Right atrium auricular region (tissue), 2 donors: ENCODE results near the gene CASKIN2. TPM values are rescaled to one million over a fixed set of nuclear protein-coding genes. Genes with fewer than 3 reads are reported as not detected.
A peak's percentile ranks its signal among the peaks of the same experiment; 100 is the strongest.

Experiments
- DNase-seq: peaks from one replicate; pipeline ENCODE4 v3.0.0-alpha.2; 2019; ENCODE audit warnings: low spot score
- H3K27ac ChIP-seq, 2 donors: fragments of 200-600 bp; sonication (generic); 1 replicate in 1 of 2; 2 replicates in 1 of 2; pipeline ENCODE4 v1.5.1; 2016 to 2019
- H3K27me3 ChIP-seq, 2 donors: fragments of 200-600 bp; sonication (generic); one replicate each; pipeline versions ENCODE4 v1.5.1 to v1.6.0; 2017 to 2019
- H3K36me3 ChIP-seq: fragments of 200-600 bp; sonication (generic); one replicate; pipeline ENCODE4 v1.5.1; 2016
- H3K4me1 ChIP-seq, 2 donors: fragments of 200-600 bp; sonication (generic); one replicate each; pipeline versions ENCODE4 v1.5.1 to v1.6.0; 2017 to 2019
- H3K4me3 ChIP-seq, 2 donors: fragments of 200-600 bp; sonication (generic); 1 replicate in 1 of 2; 2 replicates in 1 of 2; pipeline ENCODE4 v1.5.1; 2017 to 2019; ENCODE audit warnings: mild to moderate bottlenecking in 1 of 2, moderate library complexity in 1 of 2
- H3K9me3 ChIP-seq, 2 donors: fragments of 200-600 bp; sonication (generic); one replicate each; pipeline ENCODE4 v1.5.1; 2019
- total RNA-seq, 2 donors: library from RNA; depleted of rRNA; stranded (reverse); fragments of >200 nt; gene quantifications; one replicate each; pipeline ENCODE4 v1.1.0, GENCODE V29; 2016
- TF ChIP-seq, protein P1 (sequence below), 2 donors: fragments of 200-600 bp; sonication (generic); IDR thresholded peaks; one replicate each; pipeline ENCODE4 v1.5.1; 2019; ENCODE audit warnings: antibody characterized with exemption in 2 of 2

Gene CASKIN2
- total RNA-seq, 2 donors from 2014 or later: 18.3 to 28.7 TPM

DNA sequence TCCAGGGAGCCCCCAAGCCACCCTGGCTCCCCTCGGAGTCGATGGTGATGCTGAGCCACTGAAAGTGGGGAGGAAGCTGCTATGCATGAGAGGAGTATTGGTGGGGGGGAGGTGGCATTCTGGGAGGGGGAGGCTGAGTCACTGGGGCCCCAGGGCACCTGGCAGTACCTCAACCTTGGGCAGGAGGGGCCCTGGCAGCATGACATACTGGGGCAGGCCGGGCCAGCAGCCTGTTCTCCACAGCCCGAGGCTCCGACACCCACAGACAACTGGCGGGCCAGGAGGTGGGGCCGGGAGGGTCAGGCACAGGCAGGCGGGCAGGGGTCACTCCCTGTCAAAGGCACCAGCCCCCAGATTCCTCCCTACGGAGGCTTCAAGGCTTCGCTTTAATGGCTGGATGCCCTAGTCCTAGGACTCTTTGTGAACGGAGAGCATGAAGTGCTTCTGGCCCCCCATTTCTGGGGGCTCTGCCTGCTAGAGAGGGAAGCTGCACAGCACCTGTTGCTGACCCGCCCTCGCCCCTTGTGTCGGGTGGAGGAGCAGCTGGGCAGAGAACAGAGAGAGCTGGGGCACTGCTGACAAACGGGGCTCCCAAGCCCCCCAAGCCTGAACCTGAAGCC, 928 bp downstream of the CASKIN2 start:
- Histone ChIP-seq H3K36me3 (peaks cover 21% of the 10 kb centered on the region), H3K4me3 (peak overlapping the region; percentile 95 to 99), H3K27me3 (no peaks in the 10 kb centered on the region), H3K9me3 (no peaks in the 10 kb centered on the region), H3K4me1 (peaks cover 0 to 64% of the 10 kb centered on the region in 2 donors), H3K27ac (peak overlapping the region; percentile 93 to 97)
- no peak for DNase-seq
- TF ChIP-seq, protein P1, sequence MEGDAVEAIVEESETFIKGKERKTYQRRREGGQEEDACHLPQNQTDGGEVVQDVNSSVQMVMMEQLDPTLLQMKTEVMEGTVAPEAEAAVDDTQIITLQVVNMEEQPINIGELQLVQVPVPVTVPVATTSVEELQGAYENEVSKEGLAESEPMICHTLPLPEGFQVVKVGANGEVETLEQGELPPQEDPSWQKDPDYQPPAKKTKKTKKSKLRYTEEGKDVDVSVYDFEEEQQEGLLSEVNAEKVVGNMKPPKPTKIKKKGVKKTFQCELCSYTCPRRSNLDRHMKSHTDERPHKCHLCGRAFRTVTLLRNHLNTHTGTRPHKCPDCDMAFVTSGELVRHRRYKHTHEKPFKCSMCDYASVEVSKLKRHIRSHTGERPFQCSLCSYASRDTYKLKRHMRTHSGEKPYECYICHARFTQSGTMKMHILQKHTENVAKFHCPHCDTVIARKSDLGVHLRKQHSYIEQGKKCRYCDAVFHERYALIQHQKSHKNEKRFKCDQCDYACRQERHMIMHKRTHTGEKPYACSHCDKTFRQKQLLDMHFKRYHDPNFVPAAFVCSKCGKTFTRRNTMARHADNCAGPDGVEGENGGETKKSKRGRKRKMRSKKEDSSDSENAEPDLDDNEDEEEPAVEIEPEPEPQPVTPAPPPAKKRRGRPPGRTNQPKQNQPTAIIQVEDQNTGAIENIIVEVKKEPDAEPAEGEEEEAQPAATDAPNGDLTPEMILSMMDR (IDR thresholded peaks at IDR 0.05): no peak

DNA sequence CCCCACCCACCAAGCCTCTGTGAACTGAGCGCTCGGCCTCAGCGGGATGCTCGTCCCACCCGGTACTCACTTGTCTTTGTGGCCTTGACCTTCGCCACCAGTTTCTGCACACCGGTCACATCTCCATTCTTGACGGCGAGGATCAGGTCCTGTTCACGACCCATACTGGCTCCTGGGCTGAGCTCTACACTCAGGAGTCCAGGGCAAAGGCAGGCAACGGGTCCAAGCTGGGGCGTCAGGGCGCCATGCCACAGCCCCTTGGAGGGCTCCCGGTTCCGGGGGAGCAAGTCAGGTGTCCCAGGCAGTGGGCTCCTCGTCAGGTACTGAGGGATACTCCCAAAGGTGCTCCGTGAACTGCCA, 1.7 kb downstream of the CASKIN2 start:
- Histone ChIP-seq H3K4me1 (peaks cover 0 to 72% of the 10 kb centered on the region in 2 donors), H3K27me3 (no peaks in the 10 kb centered on the region), H3K36me3 (peaks cover 17% of the 10 kb centered on the region), H3K9me3 (no peaks in the 10 kb centered on the region), H3K27ac (peak overlapping the region; percentile 93 to 97), H3K4me3 (peak overlapping the region; percentile 95 to 99)
- no peak for DNase-seq
- TF ChIP-seq, protein P1 (IDR thresholded peaks at IDR 0.05): no peak

DNA sequence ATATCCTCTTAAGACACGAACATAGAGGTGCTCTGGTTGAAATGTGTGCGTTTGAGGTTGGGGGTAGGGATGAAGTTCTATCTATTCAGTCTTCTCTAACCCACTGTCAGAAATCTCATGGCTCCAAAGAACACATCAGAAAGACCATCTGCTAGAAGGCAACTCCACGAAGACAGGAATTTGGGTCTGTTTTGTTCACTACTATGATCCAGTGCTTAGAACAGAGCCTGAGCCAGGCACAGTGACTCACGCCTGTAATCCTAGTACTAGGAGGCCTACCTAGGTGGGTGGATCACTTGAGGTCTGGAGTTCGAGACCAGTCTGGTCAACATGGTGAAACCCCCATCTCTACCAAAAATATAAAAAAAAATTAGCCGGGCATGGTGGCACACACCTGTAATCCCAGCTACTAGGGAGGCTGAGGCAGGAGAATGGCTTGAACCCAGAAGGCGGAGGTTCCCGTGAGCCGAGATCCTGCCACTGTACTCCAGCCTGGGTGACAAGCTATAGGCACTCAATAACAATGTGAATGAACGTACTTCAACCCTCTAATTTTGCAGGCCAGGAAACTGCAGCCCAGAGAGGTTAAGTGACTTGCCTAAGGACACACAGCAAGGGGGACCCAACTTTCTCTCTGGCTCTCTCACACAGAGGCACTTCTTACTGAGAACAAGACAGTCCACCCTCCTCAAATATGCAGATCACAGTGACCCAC, 2.3 kb downstream of the CASKIN2 start:
- TF ChIP-seq, protein P1 (IDR thresholded peaks at IDR 0.05): no peak
- peak overlapping the region; percentile 95 to 99 for H3K4me3 ChIP-seq
- no peaks in the 10 kb centered on the region for H3K27me3 ChIP-seq
- peaks cover 0 to 77% of the 10 kb centered on the region in 2 donors for H3K4me1 ChIP-seq
- H3K36me3 ChIP-seq: peaks cover 17% of the 10 kb centered on the region
- no peaks in the 10 kb centered on the region for H3K9me3 ChIP-seq
- peak overlapping the region; percentile 93 to 97 for H3K27ac ChIP-seq
- no peak for DNase-seq

DNA sequence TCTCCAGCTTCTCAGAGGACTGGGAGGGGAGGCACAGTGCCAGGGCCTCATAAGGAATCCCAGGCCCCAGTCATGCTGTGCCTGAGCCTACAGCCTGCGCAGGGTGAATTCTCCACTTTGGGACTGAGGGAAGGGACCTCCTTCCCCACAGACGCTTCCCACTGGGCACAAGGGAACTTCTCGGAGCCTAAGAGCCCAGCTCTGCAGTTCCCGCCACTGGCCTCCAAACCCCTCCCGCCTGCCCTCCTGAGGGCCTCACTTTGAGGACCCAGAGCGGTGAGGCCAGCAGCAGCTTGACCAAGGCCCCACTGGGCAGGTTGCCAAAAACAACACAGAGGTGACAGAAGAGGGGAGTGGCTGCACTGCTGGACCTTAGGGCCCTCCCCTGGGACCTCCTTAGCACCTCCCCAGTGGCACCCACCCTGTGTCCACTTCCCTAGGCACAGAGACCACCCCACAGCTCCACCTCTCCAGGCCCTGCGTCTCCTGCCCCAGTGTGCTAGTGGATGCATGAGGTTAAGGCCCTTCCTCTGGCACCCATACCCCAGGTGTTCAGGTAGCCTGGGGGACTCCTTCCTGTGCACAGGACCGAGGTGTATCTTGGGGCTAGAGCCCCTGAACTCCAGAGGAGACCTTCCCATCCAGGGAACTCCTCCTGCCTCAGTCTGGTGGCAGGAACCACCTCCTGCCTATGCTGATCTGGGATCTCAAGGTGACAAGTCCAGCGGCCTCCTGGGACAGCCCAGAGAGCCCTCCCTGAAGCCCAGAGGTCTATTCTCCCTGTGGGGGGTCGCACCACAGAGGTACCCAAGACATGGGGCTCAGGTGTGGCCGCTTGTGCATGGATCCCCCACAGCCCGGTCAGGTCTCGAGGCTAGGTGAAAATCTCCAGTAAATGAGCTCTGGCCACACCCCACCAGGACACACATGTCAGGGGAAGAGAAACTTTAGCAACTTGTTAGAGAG, 3.4 kb downstream of the CASKIN2 start:
- peak overlapping the region; percentile 95 to 99 for H3K4me3 ChIP-seq
- TF ChIP-seq, protein P1 (IDR thresholded peaks at IDR 0.05): no peak
- H3K27me3 ChIP-seq: no peaks in the 10 kb centered on the region
- H3K36me3 ChIP-seq: peaks cover 25% of the 10 kb centered on the region
- H3K4me1 ChIP-seq: peaks cover 0 to 71% of the 10 kb centered on the region in 2 donors
- no peak for DNase-seq
- H3K9me3 ChIP-seq: no peaks in the 10 kb centered on the region
- H3K27ac ChIP-seq: peak overlapping the region; percentile 93 to 97

DNA sequence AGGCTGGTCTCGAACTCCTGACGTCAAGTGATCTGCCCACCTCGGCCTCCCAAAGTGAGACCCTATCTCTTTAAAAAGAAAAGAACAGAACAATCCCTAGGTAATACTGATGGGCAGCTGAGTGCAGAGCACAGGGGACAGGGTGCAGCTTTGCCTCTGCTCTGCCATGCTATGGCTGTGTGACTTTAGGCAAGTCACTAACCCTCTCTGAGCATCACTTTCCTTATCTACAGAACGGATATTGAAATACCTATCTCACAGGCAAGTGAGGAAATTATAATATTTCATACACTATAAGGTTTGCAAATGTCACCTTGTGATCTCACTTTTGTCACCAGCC, 4.1 kb downstream of the CASKIN2 start:
- no peaks in the 10 kb centered on the region for H3K9me3 ChIP-seq
- DNase-seq: no peak
- H3K36me3 ChIP-seq: peaks cover 32% of the 10 kb centered on the region
- H3K4me1 ChIP-seq: peaks cover 0 to 69% of the 10 kb centered on the region in 2 donors
- TF ChIP-seq, protein P1 (IDR thresholded peaks at IDR 0.05): no peak
- no peaks in the 10 kb centered on the region for H3K27me3 ChIP-seq
- peak overlapping the region; percentile 93 to 97 for H3K27ac ChIP-seq
- H3K4me3 ChIP-seq: peak overlapping the region in 1 of 2 donors; percentile 99
